ENCODE data around the gene UPF3B.

GRCh38 chrX:119900976-119901375, 48.2 kb upstream of the UPF3B start:
- no peak for TF ChIP-seq POLR2A (IDR thresholded peaks at IDR 0.05; ENCODE audit: low read depth, low read length)
- no peak for TF ChIP-seq POLR2AphosphoS5 (IDR thresholded peaks at IDR 0.05; ENCODE audit: low read depth, low read length)
- TF ChIP-seq TAF1 (IDR thresholded peaks at IDR 0.05; ENCODE audit: low read depth, low read length): no peak
- no peak for TF ChIP-seq SPI1 (IDR thresholded peaks at IDR 0.05; ENCODE audit: low read depth, low read length)

Measured in GM12891 (cell line).